ENCODE data around the gene TAX1BP1. TPM values are rescaled to one million over a fixed set of nuclear protein-coding genes. Genes with fewer than 3 reads are reported as not detected.
A peak's percentile ranks its signal among the peaks of the same experiment; 100 is the strongest.
"Not testable (repeated sequence)": the region's sequence is repeated elsewhere in the genome, so short reads cannot be mapped to it uniquely, and the experiment has no call there.

TAX1BP1 gene
- total RNA-seq, 2 donors from 2014 or later, result 119 to 133 TPM

DNA sequence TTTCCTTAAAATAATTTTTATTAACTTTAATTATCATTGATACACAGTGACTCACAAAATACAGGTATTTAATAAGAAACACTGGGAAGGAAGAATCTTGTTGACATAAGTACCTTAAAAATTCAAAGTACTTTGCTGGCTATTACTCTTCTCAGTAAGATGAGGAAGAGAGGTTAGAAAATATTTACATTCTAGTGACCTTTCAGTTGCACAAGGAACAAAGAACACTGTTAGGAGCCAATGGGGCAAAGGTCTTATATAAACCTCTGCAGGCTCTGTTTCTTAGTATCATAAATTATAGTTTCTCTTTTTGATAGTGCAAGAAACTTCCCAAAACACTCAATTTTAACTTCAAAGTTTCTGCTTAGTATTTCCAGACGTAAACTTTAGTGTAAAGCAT is 4.8 kb upstream of the TAX1BP1 start:
- ATAC-seq (no peak), DNase-seq (no peak)
- intact Hi-C loops (cut with DNase I), result loop anchor here (5.0 to 10.0 kb wide), 3 partner anchors 70 to 287 kb away; partner anchors contain the start of gene HIBADH (in 2 of the 2)

- DNase-seq (no peak), ATAC-seq (no peak)
- intact Hi-C loops (cut with DNase I), result loop anchor here (5.0 to 10.0 kb wide), 3 partner anchors 71 to 286 kb away; partner anchors contain the start of gene HIBADH (in 2 of the 2)
Observed at GRCh38 chr7:27735831-27736230, 4.1 kb upstream of the TAX1BP1 start.

DNA sequence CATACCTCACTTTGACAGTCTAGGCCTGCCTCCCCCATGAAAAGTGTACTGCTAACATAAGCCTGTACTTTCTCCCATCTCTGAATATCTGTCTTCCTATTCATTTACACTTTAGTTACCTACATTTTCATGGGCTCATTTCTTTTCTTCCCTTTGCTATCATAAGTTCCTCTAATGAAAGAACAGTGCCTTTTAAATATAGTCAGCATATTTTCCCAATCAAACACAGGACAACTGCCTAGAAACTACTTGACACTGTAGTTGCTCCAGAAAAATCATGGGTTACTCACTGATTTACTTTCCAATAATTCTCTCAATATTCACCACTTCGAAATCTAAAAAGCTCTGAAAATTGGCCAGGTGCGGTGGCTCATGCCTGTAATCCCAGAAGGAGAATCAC is 2.8 kb upstream of the TAX1BP1 start:
- ATAC-seq (no peak), DNase-seq (no peak)
- intact Hi-C loops (cut with DNase I), result loop anchor here (5.0 to 10.0 kb wide), 3 partner anchors 72 to 285 kb away; partner anchors contain the start of gene HIBADH (in 2 of the 2)

DNA sequence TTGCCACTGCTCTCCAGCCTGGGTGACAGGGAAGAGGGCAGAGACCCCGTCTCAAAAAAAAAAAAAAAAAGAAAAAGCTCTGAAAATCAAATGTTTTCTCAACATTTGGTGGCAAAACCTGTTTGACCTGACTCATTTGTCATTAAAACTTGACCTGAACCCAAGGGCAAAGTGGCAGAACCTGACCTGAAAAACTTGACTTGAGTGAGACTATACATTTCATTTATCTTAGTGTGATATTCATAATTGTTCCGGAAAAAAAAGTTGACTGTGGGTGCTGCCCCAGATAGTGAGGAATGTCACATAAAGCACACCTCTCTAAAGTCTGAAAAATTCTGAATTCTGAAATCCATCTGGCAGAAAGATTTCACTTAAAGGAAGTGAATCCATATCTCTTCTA is 2.3 kb upstream of the TAX1BP1 start:
- ATAC-seq (no peak), DNase-seq (no peak)
- intact Hi-C loops (cut with DNase I), result loop anchor here (5.0 to 10.0 kb wide), 3 partner anchors 73 to 285 kb away; partner anchors contain the start of gene HIBADH (in 2 of the 2)

DNA sequence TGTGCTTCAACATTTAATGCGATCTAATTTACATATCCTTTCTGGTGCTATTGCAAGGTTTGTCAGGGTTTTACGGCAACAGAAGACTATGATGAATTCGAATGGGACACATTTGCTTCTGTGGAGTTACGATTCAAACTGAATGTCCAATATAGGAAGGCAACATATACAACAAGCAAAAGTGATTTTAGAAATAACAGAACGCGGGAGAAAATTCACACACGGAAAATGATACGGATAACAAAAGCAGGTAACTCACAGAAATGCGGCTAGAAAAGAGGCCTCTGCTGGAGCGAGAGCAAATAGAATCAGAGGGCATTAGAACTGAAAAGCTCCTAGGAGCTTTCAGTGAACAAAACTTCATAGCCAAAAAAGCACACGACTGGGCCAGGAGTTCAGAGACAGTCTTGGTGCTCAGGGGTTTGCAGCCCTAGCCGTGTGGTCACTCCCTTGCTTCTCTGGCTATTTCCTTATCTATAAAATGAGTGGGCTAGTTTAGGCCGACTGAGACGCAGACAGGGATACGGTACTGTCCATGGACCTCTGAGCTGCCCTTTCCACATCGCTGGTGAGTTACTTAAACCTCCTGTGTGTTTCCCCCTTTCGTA is 557 bp upstream of the TAX1BP1 start:
- DNase-seq (no peak), ATAC-seq (peak; percentile 66 to 77)
- intact Hi-C loops (cut with DNase I), result loop anchor here (5.0 to 10.0 kb wide), 3 partner anchors 75 to 283 kb away; partner anchors contain the start of gene HIBADH (in 2 of the 2)

DNA sequence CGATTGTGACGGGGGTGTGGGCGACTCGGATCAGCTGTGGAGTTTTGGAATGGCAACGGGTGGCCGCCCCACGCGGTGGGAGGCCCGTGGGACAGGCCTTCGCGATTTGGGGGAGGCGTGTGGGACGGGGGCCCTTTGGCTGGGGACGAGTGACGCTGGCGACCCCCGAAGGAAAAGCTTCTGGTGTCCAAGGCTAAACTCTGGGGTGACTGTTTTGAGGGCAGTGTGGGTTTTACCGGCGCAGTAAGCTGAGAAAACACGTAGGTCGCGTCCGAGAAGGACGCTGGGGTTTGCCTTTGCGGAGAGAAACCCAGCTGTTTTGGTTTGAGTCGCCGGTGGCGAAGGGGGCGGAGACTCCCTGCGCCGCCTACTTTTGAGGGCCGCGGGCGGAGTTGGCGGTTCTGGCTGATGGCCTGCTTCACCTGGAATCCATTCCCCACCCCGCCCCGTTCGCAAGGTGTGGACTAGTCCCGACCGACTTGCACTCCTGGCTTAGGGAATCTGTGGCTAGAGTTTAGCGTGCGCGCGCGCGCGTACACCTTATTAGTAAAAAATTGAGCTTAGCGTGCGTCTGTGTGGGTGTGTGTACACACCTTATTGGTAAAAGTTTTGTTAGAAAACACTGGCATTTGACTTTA is 606 bp downstream of the TAX1BP1 start:
- ATAC-seq, result peak; percentile 81 to 90
- peak; percentile 85 for DNase-seq
- intact Hi-C loops (cut with DNase I), result no loop called here

- ATAC-seq; DNase-seq; intact Hi-C loops (cut with DNase I): not testable (repeated sequence)
Observed at GRCh38 chr7:27742091-27742710, 2.2 kb downstream of the TAX1BP1 start.

- no peak for DNase-seq
- ATAC-seq, result peak in 1 of 2 donors; percentile 26
- intact Hi-C loops (cut with DNase I), result no loop called here
Observed at GRCh38 chr7:27745064-27745583, 5.2 kb downstream of the TAX1BP1 start.

- DNase-seq (no peak), ATAC-seq (no peak)
- intact Hi-C loops (cut with DNase I), result no loop called here
Observed at GRCh38 chr7:27746486-27746885, 6.5 kb downstream of the TAX1BP1 start.

DNA sequence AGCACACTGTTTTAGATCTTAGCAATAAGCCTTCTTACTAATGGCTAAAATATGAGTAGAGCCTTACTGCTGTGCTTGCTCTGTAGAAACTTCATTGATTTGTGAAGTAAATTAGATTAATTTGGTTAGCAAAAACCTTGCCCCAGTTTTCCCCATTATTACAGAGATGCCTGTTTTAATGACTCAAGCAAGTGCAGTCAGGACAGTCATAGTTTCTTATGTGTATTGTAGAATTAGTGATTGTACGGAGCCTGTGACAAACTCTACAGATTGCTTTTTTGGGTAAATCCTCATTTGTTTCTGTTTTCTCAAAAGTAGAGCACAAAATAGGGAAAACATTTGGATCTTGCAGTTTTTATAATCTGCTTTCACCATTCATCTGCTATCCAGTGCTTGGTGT is 7.0 kb downstream of the TAX1BP1 start:
- no peak for DNase-seq
- no peak for ATAC-seq
- intact Hi-C loops (cut with DNase I), result no loop called here

- DNase-seq (no peak), ATAC-seq (no peak)
- intact Hi-C loops (cut with DNase I), result no loop called here
Observed at GRCh38 chr7:27747589-27748368, 7.8 kb downstream of the TAX1BP1 start.

- intact Hi-C loops (cut with DNase I), result no loop called here
- ATAC-seq (no peak), DNase-seq (no peak)
Observed at GRCh38 chr7:27750316-27750715, 10.4 kb downstream of the TAX1BP1 start.

DNA sequence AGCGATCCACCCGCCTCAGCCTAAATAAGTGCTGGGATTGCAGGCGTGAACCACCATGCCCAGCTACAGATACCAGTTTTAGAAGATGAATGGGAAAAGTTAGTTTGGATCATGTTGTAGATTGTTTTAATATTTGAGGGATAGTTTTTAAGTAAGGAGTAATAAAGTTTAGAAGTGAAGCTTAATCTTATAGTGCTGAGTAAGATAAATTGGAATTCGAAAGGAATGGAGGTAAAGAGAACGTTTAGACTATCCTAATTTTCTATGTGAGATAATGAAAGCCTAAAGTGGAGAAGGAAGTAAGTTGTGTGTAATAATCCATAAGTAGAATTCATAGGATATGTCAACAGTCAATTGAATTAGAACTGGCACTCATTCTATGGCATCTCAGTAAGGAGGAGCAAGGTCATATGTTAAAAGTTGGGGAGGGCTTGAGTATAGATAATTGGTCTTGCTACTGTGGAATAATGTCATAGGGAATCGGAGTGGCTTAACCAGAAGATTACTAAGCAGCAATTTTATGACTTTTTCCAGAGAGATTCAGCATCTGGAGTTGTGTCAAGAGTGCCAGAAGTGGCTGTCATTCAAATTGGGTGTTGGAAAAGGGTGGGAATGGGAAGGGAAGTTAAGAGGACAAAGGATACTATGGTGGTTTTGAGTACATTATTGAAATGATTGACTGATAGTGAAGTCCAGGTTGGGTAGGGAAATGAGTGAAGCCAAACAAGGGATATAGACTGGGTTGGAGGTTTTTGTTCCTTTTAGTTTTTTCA is 12.1 kb downstream of the TAX1BP1 start:
- ATAC-seq (no peak), DNase-seq (no peak)
- intact Hi-C loops (cut with DNase I), result no loop called here

DNA sequence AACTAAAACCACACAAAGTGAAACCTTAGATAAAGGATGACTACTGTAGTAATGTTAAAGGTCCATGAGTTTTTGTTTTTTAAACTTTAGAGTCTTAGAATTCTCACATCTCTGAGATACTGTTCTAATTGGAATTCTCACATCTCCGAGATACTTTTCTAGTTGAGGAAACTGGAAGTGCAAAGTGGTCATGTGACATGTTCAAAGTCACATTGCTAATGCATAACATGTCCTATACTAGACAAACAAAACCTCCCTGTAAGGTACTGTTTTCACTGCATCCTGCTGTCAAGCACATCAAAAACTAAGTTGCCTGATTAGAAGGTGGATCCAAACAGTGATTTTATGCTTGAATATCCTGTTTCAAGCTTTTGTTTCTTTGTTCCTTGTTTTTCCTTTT is 13.9 kb downstream of the TAX1BP1 start:
- intact Hi-C loops (cut with DNase I), result no loop called here
- no peak for ATAC-seq
- DNase-seq, result no peak

DNA sequence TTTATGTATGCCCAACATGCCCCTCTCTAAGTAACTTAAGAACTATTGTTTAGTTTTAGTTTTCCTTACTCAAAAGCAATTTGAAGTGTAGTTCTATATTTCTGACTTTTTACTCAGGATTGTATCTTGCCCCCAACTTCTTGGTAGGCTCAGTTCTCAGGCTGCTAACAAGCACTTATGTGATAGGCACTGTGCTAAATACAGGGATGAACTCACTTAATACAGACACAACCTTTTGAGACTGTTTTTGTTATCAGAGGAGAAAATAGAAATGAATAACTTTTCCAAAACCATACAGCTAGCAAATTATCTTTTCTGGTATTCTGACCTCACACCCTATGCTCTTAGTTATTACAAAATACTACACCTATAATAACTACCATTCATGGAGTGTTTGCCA is 16.3 kb downstream of the TAX1BP1 start:
- DNase-seq (no peak), ATAC-seq (no peak)
- intact Hi-C loops (cut with DNase I), result no loop called here

DNA sequence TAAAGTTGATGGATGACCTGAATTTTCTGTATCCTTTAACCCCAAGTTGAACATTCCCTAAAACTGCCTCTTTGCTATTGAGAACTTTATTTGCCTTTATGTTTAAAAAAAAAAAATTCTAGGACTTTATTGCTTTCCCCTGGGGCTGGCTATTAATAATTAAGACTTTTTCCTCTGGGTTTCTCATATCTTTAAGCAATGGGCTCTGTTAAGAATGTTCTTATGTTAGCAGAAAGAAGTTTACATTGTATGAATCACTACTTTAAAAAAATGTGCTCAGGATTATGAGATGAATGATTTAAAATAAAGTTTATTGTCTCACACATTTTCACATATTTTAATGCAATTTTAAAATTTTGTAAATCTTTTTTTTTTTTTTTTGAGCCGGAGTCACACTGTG is 19.5 kb downstream of the TAX1BP1 start:
- intact Hi-C loops (cut with DNase I), result no loop called here
- no peak for ATAC-seq
- DNase-seq, result no peak

DNA sequence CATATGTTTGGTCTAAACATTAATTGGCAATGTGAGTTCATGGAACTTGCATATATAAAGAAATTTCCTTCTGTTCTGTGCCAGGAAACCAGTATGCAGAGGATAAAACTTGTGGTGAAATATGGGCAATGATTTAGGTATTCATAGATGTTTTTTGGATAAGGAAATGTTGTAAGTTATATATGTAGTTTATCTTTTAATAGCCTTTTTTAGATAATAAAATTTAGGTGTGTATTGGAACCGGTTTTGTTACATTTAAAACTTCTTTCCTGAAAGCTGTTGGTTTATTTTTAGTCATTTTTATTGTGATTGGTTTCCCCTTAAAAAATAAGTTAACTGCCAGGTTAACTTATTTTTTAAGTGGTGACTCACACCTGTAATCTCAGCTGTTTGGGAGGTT is 22.1 kb downstream of the TAX1BP1 start:
- intact Hi-C loops (cut with DNase I), result no loop called here
- no peak for DNase-seq
- ATAC-seq, result no peak

DNA sequence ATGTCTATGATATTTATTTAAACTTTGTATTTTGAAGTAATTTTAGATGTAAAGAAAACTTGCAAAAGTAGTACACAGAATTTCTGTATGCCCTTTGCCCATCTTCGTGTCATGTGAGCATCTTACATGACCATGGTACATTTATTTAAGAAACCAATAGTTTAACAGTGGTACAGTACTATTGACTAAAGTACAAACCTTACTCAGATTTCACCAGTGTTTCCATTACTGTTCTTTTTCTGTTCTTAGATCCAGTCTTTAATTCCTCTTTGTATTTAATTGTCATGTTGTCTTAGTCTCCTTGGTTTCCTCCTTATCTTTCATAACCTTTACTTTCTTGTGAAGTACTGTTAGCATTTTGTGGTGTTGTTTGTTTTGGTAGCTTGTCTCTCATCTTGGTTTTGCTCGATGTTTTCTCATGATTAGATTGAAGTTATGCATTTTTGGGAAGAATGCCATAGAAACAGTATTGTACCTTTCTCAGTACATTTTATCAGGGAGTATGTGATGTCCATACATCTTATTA is 24.1 kb downstream of the TAX1BP1 start:
- DNase-seq (no peak), ATAC-seq (no peak)
- intact Hi-C loops (cut with DNase I), result no loop called here
